ENCODE results near the gene IFI30.

IFI30 gene

GRCh38 chr19:18223860-18224524, 50.4 kb downstream of the IFI30 start:
- DNase-seq (ENCODE audit: extremely low spot score): peak; percentile 60
- ChIA-PET CTCF (interaction anchor here (1.0 to 6.5 kb wide), 10 partner anchors 9 to 190 kb away, joined by 3 to 57 read pairs (median 6); no protein-coding TSS in a partner anchor), POLR2A (interaction anchor here (0.8 to 1.5 kb wide), 6 partner anchors 20 to 58 kb away, joined by 3 to 10 read pairs (median 4); partner anchors contain the start of genes JUND, MPV17L2 and RAB3A)
- no peak for TF ChIP-seq CTCF (IDR thresholded peaks at IDR 0.05; ENCODE audit: control extremely low read depth, extremely low read depth, low read depth, missing control alignments)

GRCh38 chr19:18224525-18225354, 51.1 kb downstream of the IFI30 start:
- POLR2A ChIA-PET: interaction anchor here (0.8 to 1.8 kb wide), 7 partner anchors 21 to 57 kb away, joined by 3 to 11 read pairs (median 5); partner anchors contain the start of genes JUND, MPV17L2 and RAB3A
- TF ChIP-seq CTCF (IDR thresholded peaks at IDR 0.05; ENCODE audit: control extremely low read depth, extremely low read depth, low read depth, missing control alignments): no peak
- peak; percentile 97 for DNase-seq (ENCODE audit: extremely low spot score)
- CTCF ChIA-PET: interaction anchor here (1.0 to 6.5 kb wide), 9 partner anchors 9 to 190 kb away, joined by 3 to 57 read pairs (median 7); no protein-coding TSS in a partner anchor

GRCh38 chr19:18225355-18225701, 51.7 kb downstream of the IFI30 start:
- ChIA-PET POLR2A (interaction anchor here (1.5 to 1.8 kb wide), 2 partner anchors 21 to 54 kb away, joined by 3 to 11 read pairs; partner anchors contain the start of gene RAB3A), CTCF (no interaction called here)
- TF ChIP-seq CTCF (IDR thresholded peaks at IDR 0.05; ENCODE audit: control extremely low read depth, extremely low read depth, low read depth, missing control alignments): no peak
- no peak for DNase-seq (ENCODE audit: extremely low spot score)

- no peak for DNase-seq (ENCODE audit: extremely low spot score)
- TF ChIP-seq CTCF (IDR thresholded peaks at IDR 0.05; ENCODE audit: control extremely low read depth, extremely low read depth, low read depth, missing control alignments): no peak
- POLR2A ChIA-PET: interaction anchor here (1.8 kb wide), 1 partner anchor 54 kb away, joined by 11 read pairs; no protein-coding TSS in a partner anchor
- CTCF ChIA-PET: interaction anchor here (0.9 kb wide), 1 partner anchor 26 kb away, joined by 5 read pairs; no protein-coding TSS in a partner anchor
Measured at GRCh38 chr19:18225702-18226468, 52.3 kb downstream of the IFI30 start, which contains the start of gene PDE4C. TSS of gene PDE4C (minus strand) at chr19:18226438. CDS start at chr19:18226415, 23 bp downstream.

GRCh38 chr19:18226956-18227780, 53.6 kb downstream of the IFI30 start:
- CTCF ChIA-PET: interaction anchor here (0.9 kb wide), 1 partner anchor 25 kb away, joined by 5 read pairs; no protein-coding TSS in a partner anchor
- POLR2A ChIA-PET: interaction anchor here (1.8 kb wide), 1 partner anchor 52 kb away, joined by 11 read pairs; no protein-coding TSS in a partner anchor
- DNase-seq (ENCODE audit: extremely low spot score): no peak
- no peak for TF ChIP-seq CTCF (IDR thresholded peaks at IDR 0.05; ENCODE audit: control extremely low read depth, extremely low read depth, low read depth, missing control alignments)
